HEK293 (cell line): ENCODE results near the gene HLA-G.

Source experiments
- YY2 ChIP-seq: fragments of 450-650 bp; formaldehyde crosslinking; IDR thresholded peaks from 2 replicates; pipeline ENCODE4 v1.5.1; 2016; ENCODE audit warnings: missing biosample characterization, missing genetic modification characterization
- ZNF157 ChIP-seq: fragments of 450-650 bp; formaldehyde crosslinking; IDR thresholded peaks from 2 replicates; pipeline ENCODE4 v1.5.1; 2016; ENCODE audit warnings: missing biosample characterization, missing genetic modification characterization
- ZNF341 ChIP-seq: fragments of 450-650 bp; formaldehyde crosslinking; IDR thresholded peaks from 2 replicates; pipeline ENCODE4; 2016; ENCODE audit warnings: low read depth, missing biosample characterization, missing genetic modification characterization
- TF ChIP-seq, protein P1 (sequence below): fragments of 450-650 bp; formaldehyde crosslinking; IDR thresholded peaks from 2 replicates; pipeline ENCODE4 v1.5.1; 2016; ENCODE audit warnings: missing biosample characterization, missing genetic modification characterization
- TF ChIP-seq, protein P2 (sequence below): fragments of 450-650 bp; formaldehyde crosslinking; IDR thresholded peaks from 2 replicates; pipeline ENCODE4 v1.5.1; 2016; ENCODE audit warnings: missing biosample characterization, missing genetic modification characterization
- TF ChIP-seq, protein P3 (sequence below): fragments of 450-650 bp; formaldehyde crosslinking; IDR thresholded peaks from 2 replicates; pipeline ENCODE4 v1.5.1; 2016; ENCODE audit warnings: missing biosample characterization, missing genetic modification characterization

DNA sequence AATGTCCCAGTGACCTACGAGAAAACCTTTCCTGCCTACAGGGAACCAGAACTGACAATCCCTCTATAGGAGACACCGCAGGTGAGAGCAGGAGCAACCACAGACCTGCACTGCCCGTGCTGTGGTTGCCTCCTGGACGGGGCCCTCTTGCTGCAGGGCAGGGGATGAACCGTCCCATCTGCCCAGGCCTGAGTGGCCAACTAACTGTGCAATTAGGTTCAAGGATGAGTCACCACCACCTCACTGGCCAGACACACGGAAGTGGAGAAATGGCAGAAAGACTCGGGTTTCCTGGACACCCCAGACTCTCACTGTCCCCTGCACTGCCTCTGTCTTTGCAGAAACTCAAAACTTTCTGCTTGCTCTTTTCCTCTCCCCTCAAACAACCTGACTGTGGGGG lies 13.8 kb upstream of the HLA-G start:
- TF ChIP-seq, protein P1, sequence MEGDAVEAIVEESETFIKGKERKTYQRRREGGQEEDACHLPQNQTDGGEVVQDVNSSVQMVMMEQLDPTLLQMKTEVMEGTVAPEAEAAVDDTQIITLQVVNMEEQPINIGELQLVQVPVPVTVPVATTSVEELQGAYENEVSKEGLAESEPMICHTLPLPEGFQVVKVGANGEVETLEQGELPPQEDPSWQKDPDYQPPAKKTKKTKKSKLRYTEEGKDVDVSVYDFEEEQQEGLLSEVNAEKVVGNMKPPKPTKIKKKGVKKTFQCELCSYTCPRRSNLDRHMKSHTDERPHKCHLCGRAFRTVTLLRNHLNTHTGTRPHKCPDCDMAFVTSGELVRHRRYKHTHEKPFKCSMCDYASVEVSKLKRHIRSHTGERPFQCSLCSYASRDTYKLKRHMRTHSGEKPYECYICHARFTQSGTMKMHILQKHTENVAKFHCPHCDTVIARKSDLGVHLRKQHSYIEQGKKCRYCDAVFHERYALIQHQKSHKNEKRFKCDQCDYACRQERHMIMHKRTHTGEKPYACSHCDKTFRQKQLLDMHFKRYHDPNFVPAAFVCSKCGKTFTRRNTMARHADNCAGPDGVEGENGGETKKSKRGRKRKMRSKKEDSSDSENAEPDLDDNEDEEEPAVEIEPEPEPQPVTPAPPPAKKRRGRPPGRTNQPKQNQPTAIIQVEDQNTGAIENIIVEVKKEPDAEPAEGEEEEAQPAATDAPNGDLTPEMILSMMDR (tag by site-specific recombination) = no peak
- TF ChIP-seq, protein P2, sequence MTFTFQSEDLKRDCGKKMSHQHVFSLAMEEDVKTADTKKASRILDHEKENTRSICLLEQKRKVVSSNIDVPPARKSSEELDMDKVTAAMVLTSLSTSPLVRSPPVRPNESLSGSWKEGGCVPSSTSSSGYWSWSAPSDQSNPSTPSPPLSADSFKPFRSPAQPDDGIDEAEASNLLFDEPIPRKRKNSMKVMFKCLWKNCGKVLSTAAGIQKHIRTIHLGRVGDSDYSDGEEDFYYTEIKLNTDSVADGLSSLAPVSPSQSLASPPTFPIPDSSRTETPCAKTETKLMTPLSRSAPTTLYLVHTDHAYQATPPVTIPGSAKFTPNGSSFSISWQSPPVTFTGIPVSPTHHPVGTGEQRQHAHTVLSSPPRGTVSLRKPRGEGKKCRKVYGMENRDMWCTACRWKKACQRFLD (tag by site-specific recombination) = no peak
- TF ChIP-seq, protein P3, sequence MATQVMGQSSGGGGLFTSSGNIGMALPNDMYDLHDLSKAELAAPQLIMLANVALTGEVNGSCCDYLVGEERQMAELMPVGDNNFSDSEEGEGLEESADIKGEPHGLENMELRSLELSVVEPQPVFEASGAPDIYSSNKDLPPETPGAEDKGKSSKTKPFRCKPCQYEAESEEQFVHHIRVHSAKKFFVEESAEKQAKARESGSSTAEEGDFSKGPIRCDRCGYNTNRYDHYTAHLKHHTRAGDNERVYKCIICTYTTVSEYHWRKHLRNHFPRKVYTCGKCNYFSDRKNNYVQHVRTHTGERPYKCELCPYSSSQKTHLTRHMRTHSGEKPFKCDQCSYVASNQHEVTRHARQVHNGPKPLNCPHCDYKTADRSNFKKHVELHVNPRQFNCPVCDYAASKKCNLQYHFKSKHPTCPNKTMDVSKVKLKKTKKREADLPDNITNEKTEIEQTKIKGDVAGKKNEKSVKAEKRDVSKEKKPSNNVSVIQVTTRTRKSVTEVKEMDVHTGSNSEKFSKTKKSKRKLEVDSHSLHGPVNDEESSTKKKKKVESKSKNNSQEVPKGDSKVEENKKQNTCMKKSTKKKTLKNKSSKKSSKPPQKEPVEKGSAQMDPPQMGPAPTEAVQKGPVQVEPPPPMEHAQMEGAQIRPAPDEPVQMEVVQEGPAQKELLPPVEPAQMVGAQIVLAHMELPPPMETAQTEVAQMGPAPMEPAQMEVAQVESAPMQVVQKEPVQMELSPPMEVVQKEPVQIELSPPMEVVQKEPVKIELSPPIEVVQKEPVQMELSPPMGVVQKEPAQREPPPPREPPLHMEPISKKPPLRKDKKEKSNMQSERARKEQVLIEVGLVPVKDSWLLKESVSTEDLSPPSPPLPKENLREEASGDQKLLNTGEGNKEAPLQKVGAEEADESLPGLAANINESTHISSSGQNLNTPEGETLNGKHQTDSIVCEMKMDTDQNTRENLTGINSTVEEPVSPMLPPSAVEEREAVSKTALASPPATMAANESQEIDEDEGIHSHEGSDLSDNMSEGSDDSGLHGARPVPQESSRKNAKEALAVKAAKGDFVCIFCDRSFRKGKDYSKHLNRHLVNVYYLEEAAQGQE = no peak
- no peak for TF ChIP-seq ZNF341 (tag by site-specific recombination)
- no peak for TF ChIP-seq YY2 (tag by site-specific recombination)
- TF ChIP-seq ZNF157 (tag by site-specific recombination) = no peak
